GM12872 (cell line): Measurements from ENCODE around the gene RHOA.

Experiments
- TF ChIP-seq, protein P1 (sequence below): IDR thresholded peaks from 3 replicates; pipeline ENCODE4 v1.5.1; 2011; ENCODE audit warnings: low read depth, mild to moderate bottlenecking, low read length, moderate library complexity; ENCODE audit not compliant: insufficient read depth

RHOA gene

DNA sequence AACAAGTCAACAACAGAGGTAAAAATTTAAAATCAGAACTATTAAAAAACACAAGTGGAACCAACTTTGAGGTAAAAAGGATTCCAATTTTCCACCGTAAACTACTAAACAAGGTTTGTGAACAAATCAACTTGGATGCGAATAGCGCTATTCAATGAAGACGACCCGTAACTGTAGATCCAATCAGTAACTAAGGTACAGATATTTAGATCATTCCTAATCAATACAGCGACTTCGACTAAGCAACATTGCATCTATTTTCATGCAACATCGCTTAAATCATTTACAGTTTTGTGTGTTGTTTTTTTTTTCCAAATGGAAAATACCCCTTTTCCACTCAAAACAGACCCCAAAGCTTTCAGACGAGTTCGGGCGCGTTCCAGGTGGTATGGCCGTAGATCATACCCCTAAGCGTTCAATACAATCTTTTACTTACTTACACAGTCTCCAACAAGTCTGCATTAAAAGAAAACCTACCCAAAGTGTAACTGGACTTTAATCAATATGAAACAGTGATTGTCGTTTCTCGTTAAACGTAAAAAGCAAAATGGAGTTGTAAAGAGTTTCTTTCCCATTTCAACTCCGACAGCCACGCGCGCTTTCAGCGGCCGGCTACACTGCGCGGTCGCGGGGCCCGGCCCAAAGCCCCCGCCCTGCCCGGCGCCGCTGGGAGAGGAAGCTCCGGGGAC lies 786 bp downstream of the RHOA start:
- TF ChIP-seq, protein P1, sequence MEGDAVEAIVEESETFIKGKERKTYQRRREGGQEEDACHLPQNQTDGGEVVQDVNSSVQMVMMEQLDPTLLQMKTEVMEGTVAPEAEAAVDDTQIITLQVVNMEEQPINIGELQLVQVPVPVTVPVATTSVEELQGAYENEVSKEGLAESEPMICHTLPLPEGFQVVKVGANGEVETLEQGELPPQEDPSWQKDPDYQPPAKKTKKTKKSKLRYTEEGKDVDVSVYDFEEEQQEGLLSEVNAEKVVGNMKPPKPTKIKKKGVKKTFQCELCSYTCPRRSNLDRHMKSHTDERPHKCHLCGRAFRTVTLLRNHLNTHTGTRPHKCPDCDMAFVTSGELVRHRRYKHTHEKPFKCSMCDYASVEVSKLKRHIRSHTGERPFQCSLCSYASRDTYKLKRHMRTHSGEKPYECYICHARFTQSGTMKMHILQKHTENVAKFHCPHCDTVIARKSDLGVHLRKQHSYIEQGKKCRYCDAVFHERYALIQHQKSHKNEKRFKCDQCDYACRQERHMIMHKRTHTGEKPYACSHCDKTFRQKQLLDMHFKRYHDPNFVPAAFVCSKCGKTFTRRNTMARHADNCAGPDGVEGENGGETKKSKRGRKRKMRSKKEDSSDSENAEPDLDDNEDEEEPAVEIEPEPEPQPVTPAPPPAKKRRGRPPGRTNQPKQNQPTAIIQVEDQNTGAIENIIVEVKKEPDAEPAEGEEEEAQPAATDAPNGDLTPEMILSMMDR: no peak

DNA sequence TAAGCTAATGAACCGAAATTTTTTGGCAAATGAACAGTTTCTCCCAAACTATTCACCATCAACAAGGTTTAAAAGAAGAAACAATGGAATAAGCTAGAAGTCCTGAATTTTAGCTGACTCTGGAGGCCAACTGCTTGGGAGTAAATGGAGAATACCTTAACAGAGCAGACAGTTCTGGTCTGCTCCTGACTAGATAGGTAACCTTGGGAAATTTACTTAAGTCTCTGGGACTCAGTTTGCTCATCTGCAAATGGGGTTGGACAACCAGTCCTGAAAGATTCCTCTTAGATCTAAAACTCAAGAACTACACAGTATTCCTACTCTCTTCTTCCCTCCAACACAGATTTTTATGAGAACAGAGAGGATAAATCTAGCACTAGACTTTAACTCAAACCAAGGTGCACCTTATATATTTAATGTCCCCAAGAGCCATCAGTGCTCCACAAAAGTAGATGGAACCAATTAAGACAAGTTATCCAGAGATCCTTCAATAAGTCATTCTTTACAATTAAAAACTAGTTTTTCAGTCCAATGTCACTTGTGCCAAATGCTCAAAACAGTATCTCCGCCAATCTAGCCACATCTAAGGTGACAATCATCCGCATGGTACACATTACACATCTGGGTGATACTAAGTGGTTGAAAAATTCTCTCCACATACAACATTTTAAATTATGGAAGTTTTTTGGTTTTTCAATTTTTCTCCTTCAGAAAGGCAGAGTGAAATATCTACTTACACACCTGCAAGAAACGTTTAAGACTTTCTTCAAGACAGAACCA lies 1.5 kb downstream of the RHOA start:
- TF ChIP-seq, protein P1: no peak

DNA sequence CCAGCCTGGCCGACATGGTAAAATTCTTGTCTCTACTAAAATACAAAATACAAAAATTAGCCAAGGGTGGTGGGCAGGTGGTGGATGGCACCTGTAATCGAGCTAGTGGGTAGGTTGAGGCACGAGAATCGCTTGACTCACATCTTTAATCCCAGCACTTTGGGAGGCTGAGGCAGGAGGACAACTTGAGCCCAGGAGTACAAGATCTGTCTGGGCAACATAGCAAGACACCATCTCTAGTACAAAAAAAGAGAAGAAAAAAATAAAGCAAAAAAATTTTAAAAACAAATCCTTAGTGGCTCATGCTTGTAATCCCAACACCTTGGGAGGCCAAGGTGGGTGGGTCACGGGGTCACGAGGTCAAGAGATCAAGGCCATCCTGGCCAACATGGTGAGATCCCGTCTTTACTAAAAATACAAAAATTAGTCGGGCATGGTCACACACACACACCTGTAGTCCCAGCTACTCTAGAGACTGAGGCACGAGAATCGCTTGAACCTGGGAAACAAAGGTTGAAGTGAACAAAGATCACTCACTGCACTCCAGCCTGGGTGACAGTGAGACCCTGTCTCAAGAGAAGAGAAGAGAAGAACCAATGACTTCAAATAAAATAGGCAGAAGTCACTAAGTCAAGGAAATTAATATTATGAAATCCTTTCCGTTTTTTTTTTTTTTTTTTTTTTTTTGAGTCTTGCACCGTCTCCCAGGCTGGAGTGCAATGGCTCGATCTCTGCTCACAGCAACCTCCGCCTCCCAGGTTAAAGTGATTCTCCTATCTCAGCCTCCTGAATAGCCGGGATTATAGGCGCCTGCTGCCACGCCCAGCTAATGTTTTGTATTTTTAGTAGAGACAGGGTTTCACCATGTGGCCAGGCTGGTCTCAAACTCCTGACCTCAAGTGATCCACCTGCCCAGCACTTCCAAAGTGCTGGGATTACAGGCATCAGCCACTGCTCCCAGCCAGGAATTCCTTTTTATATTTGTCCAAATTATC lies 4.9 kb downstream of the RHOA start:
- TF ChIP-seq, protein P1: no peak

DNA sequence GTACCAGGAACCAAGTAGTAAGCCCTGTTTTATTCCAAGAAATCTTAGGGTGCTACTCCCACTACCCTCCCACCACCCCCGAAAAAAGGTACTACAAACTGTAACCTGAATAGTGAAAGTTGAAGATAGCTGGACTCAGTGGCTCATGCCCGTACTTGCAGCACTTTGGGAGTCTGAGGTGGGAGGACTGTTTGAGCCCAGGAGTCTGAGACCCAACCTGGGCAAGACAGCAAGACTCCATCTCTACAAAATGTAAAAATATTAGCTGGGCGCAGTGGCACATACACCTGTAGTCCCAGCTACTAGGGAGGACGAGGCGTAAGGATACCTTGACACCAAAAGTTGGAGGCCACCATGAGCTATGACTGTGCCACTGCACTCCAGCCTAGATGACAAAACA lies 7.9 kb downstream of the RHOA start:
- TF ChIP-seq, protein P1: no peak

GRCh38 chr3:49401766-49402165 lies 10.0 kb downstream of the RHOA start:
- TF ChIP-seq, protein P1: no peak

GRCh38 chr3:49399461-49399860 lies 12.3 kb downstream of the RHOA start:
- TF ChIP-seq, protein P1: no peak

- TF ChIP-seq, protein P1: no peak
Observed at GRCh38 chr3:49397470-49397869, 14.3 kb downstream of the RHOA start.
